ENCODE measurements around the gene CAPN7. TPM values are rescaled to one million over a fixed set of nuclear protein-coding genes. Genes with fewer than 3 reads are reported as not detected.

CAPN7 gene
- total RNA-seq, 1 donor from 2014 or later, result 49.5 TPM

DNA sequence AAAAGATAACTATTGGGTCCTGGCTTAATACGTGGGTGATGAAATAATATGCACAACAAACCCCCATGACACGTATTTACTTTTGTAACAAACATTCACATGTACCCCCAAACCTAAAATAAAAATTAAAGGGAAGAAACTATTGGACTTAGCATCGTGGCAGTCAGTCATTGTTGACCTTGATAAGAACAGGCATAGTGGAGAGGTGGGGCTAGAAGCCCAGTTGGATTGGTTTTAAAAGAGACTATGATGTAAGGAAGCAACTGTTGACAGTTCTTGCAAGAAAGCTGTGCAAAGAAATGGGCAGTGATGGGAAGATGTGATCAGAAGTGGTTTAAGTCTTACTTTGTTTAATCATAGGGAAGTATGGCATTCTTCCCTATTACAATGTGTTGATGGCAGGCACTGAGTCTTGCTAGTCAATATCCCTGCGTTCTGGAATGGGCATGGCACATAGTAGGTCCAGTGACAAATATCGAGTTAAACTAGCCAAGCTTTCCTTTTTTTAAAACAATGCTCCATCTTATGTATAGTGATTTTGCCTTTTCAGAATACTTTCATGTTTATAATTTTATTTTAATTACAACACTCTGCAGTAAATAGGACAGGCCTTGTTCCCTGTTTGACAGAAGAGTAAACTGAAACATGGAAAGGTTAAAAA lies 37.9 kb downstream of the CAPN7 start:
- DNase-seq (ENCODE audit: extremely low spot score, unreplicated experiment), result no peak
- Mint-ChIP-seq H3K27me3 (ENCODE audit: unreplicated experiment) (no peaks in the 10 kb centered on the region), H3K27ac (ENCODE audit: unreplicated experiment) (no peak overlapping the region), H3K36me3 (ENCODE audit: unreplicated experiment) (peaks cover 52% of the 10 kb centered on the region), H3K4me1 (ENCODE audit: unreplicated experiment) (no peaks in the 10 kb centered on the region), H3K9me3 (ENCODE audit: unreplicated experiment) (no peaks in the 10 kb centered on the region), H3K4me3 (ENCODE audit: unreplicated experiment) (no peak overlapping the region)
- TF ChIP-seq, protein P1, sequence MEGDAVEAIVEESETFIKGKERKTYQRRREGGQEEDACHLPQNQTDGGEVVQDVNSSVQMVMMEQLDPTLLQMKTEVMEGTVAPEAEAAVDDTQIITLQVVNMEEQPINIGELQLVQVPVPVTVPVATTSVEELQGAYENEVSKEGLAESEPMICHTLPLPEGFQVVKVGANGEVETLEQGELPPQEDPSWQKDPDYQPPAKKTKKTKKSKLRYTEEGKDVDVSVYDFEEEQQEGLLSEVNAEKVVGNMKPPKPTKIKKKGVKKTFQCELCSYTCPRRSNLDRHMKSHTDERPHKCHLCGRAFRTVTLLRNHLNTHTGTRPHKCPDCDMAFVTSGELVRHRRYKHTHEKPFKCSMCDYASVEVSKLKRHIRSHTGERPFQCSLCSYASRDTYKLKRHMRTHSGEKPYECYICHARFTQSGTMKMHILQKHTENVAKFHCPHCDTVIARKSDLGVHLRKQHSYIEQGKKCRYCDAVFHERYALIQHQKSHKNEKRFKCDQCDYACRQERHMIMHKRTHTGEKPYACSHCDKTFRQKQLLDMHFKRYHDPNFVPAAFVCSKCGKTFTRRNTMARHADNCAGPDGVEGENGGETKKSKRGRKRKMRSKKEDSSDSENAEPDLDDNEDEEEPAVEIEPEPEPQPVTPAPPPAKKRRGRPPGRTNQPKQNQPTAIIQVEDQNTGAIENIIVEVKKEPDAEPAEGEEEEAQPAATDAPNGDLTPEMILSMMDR (IDR thresholded peaks at IDR 0.05), result no peak

DNA sequence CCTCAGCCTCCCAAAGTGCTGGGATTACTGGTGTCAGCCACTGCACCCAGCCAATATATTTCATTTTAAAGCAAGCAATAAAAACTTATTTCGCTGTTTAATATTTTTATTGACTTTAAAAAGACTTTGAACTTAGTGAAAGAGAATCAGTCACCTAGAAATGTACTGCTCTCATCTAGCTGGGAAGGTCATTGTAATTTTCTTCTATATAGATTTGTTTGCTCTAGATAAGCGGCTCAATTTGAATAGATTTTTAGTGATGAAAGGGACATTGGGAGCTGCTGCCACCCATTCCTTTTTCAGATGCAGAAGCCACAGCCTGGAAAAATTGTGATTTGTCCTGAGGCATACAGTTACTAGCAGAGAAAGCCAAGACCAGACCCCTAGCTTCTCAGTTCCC lies 40.1 kb downstream of the CAPN7 start:
- TF ChIP-seq, protein P1 (IDR thresholded peaks at IDR 0.05), result no peak
- no peak overlapping the region for H3K4me3 Mint-ChIP-seq (ENCODE audit: unreplicated experiment)
- no peaks in the 10 kb centered on the region for H3K4me1 Mint-ChIP-seq (ENCODE audit: unreplicated experiment)
- peaks cover 55% of the 10 kb centered on the region for H3K36me3 Mint-ChIP-seq (ENCODE audit: unreplicated experiment)
- H3K27me3 Mint-ChIP-seq (ENCODE audit: unreplicated experiment), result no peaks in the 10 kb centered on the region
- no peak overlapping the region for H3K27ac Mint-ChIP-seq (ENCODE audit: unreplicated experiment)
- H3K9me3 Mint-ChIP-seq (ENCODE audit: unreplicated experiment), result no peaks in the 10 kb centered on the region
- no peak for DNase-seq (ENCODE audit: extremely low spot score, unreplicated experiment)

DNA sequence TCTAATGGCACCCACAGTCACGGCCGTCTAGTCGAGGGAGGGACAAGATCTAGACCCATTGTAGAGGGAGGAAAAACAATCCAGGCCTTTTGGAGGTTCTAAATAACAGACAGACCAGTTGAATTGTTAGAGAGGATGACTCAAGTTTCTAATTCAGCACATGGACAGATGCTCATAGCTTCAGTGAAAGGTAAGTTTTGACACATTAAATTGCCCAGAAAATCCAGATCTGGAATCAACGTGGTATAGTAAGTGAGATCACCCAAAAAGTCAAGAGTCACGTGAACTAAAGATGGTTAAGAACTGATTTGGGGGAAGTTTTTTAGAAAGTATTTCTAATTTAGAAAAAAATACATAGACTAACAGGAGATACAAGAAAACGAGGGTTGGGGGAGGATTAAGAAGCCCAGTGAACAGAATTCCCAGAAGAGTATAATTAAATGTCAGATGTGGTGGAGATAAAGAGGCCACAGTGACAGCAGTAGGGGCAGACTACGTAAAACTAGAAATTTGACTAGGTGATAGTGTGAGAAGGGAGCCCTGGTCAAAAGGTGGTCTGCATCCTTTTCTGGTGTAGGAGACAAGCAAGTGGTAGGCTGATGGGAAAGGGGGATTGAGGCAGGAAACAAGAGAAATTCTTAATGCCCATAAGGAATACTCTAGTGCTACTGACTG lies 47.1 kb downstream of the CAPN7 start:
- H3K27ac Mint-ChIP-seq (ENCODE audit: unreplicated experiment), result no peak overlapping the region
- peaks cover 61% of the 10 kb centered on the region for H3K36me3 Mint-ChIP-seq (ENCODE audit: unreplicated experiment)
- DNase-seq (ENCODE audit: extremely low spot score, unreplicated experiment), result no peak
- TF ChIP-seq, protein P1 (IDR thresholded peaks at IDR 0.05), result no peak
- no peaks in the 10 kb centered on the region for H3K27me3 Mint-ChIP-seq (ENCODE audit: unreplicated experiment)
- no peaks in the 10 kb centered on the region for H3K9me3 Mint-ChIP-seq (ENCODE audit: unreplicated experiment)
- H3K4me1 Mint-ChIP-seq (ENCODE audit: unreplicated experiment), result no peaks in the 10 kb centered on the region
- H3K4me3 Mint-ChIP-seq (ENCODE audit: unreplicated experiment), result no peak overlapping the region

DNA sequence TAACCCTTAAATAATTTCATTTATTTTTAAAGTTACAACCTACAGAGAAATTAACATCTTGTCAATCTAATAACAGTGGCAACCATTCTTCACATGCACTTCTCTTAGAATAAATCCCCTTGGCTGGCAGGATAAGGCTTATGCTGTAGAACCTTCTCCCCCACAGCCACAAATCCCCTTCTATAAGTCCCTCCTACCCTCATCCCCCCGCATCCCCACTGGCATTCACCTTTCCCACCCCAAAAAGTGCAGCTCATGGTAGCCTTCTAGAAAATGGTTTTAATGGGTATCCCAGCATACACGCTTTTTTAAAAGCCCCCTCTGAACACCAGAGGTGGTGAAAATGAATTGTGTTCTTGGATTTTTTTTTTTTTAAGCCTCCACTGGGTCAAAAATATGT lies 49.2 kb downstream of the CAPN7 start:
- TF ChIP-seq, protein P1 (IDR thresholded peaks at IDR 0.05), result no peak
- no peak for DNase-seq (ENCODE audit: extremely low spot score, unreplicated experiment)
- Mint-ChIP-seq H3K27ac (ENCODE audit: unreplicated experiment) (no peak overlapping the region), H3K4me3 (ENCODE audit: unreplicated experiment) (no peak overlapping the region), H3K27me3 (ENCODE audit: unreplicated experiment) (no peaks in the 10 kb centered on the region), H3K36me3 (ENCODE audit: unreplicated experiment) (peaks cover 63% of the 10 kb centered on the region), H3K4me1 (ENCODE audit: unreplicated experiment) (no peaks in the 10 kb centered on the region), H3K9me3 (ENCODE audit: unreplicated experiment) (no peaks in the 10 kb centered on the region)

DNA sequence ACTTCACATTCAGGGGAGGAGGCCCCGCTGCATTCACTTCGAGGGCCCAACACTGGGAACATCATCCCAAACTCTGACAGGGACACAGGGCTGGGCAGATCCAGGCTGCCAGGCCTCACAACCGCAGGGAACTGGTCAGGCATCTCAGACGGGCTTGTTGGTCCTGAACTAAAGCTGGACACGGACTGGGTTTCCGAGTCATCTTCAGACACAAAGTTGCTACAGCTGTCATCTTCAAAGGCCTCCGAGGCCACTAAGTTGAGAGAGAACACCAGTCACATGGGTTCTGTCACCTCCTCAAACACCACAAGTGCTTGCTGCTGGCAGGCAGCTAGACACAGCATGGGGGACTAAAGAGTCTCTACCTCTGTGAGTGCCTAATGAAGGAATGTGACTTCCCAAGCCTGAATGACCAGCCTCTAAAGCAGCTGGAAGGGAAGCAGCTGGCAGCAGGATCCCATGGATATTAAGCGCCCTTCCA lies 50.9 kb downstream of the CAPN7 start:
- peaks cover 47% of the 10 kb centered on the region for H3K36me3 Mint-ChIP-seq (ENCODE audit: unreplicated experiment)
- no peak overlapping the region for H3K27ac Mint-ChIP-seq (ENCODE audit: unreplicated experiment)
- DNase-seq (ENCODE audit: extremely low spot score, unreplicated experiment), result no peak
- H3K27me3 Mint-ChIP-seq (ENCODE audit: unreplicated experiment), result no peaks in the 10 kb centered on the region
- TF ChIP-seq, protein P1 (IDR thresholded peaks at IDR 0.05), result no peak
- no peaks in the 10 kb centered on the region for H3K4me1 Mint-ChIP-seq (ENCODE audit: unreplicated experiment)
- H3K9me3 Mint-ChIP-seq (ENCODE audit: unreplicated experiment), result no peaks in the 10 kb centered on the region
- no peak overlapping the region for H3K4me3 Mint-ChIP-seq (ENCODE audit: unreplicated experiment)
